H1 (cell line): ENCODE data around the gene NSUN7.

Experiments
- CEBPB ChIP-seq: IDR thresholded peaks from 2 replicates; pipeline ENCODE4 v1.6.1; 2012; ENCODE audit warnings: low read depth, low read length
- CHD2 ChIP-seq: IDR thresholded peaks from 2 replicates; pipeline ENCODE4 v1.6.1; 2012; ENCODE audit warnings: low read length, improper control_type of control experiment
- EP300 ChIP-seq, 2 experiments: IDR thresholded peaks; 1 replicate in 1 of 2; 2 replicates in 1 of 2; pipeline ENCODE4 v1.6.1; 2011 to 2012; ENCODE audit warnings: low read depth in 2 of 2, low read length in 2 of 2, mild to moderate bottlenecking in 2 of 2, borderline replicate concordance in 1 of 2, inconsistent platforms in 1 of 2, moderate library complexity in 1 of 2
- POLR2A ChIP-seq, 2 experiments: IDR thresholded peaks; 1 replicate in 1 of 2; 2 replicates in 1 of 2; pipeline ENCODE4 v1.6.1; 2011; ENCODE audit warnings: low read depth in 2 of 2, low read length in 2 of 2, mild to moderate bottlenecking in 2 of 2; ENCODE audit errors: control extremely low read depth in 1 of 2
- RXRA ChIP-seq: IDR thresholded peaks from 2 replicates; pipeline ENCODE4 v1.6.1; 2011; ENCODE audit warnings: low read depth, mild to moderate bottlenecking, low read length, moderate library complexity; ENCODE audit not compliant: insufficient read depth
- TF ChIP-seq, protein P1 (sequence below): IDR thresholded peaks from 2 replicates; pipeline ENCODE4 v1.6.1; 2012; ENCODE audit warnings: inconsistent platforms
- TF ChIP-seq, protein P2 (sequence below), 3 experiments: IDR thresholded peaks; 1 replicate in 2 of 3; 2 replicates in 1 of 3; pipeline versions ENCODE4 v1.5.1 to v1.6.1; 2011; ENCODE audit warnings: low read length in 3 of 3, mild to moderate bottlenecking in 3 of 3, inconsistent platforms in 2 of 3, low read depth in 1 of 3, moderate library complexity in 1 of 3; ENCODE audit not compliant: insufficient read depth in 1 of 3; ENCODE audit errors: control extremely low read depth in 1 of 3
- TF ChIP-seq, protein P3 (sequence below): IDR thresholded peaks from 2 replicates; pipeline ENCODE4 v1.6.1; 2011; ENCODE audit warnings: low read depth, mild to moderate bottlenecking, low read length; ENCODE audit not compliant: insufficient read depth

DNA sequence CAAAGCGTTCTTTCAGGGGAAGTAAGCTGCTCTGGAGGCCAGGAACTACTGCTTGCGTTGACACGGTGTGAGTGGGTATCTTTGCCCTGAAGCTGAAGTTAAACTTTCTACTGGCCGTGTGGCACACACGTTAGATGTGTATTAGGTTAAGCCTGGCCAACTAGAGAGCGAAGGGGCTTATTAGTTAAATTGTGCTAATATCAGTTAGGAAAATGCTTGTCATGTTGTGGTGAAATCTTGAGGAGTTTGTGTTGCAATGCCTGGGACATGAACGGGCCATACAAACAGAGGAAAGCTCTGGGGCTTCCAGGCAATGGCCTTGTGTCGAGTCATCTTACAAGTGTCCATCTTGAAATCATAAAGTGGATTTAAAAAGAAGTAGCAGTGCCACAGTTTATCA lies 62.6 kb downstream of the NSUN7 start:
- TF ChIP-seq CEBPB, result no peak
- TF ChIP-seq RXRA, result no peak
- TF ChIP-seq CHD2, result no peak
- TF ChIP-seq, protein P1, sequence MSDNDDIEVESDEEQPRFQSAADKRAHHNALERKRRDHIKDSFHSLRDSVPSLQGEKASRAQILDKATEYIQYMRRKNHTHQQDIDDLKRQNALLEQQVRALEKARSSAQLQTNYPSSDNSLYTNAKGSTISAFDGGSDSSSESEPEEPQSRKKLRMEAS, result no peak
- TF ChIP-seq, protein P2, sequence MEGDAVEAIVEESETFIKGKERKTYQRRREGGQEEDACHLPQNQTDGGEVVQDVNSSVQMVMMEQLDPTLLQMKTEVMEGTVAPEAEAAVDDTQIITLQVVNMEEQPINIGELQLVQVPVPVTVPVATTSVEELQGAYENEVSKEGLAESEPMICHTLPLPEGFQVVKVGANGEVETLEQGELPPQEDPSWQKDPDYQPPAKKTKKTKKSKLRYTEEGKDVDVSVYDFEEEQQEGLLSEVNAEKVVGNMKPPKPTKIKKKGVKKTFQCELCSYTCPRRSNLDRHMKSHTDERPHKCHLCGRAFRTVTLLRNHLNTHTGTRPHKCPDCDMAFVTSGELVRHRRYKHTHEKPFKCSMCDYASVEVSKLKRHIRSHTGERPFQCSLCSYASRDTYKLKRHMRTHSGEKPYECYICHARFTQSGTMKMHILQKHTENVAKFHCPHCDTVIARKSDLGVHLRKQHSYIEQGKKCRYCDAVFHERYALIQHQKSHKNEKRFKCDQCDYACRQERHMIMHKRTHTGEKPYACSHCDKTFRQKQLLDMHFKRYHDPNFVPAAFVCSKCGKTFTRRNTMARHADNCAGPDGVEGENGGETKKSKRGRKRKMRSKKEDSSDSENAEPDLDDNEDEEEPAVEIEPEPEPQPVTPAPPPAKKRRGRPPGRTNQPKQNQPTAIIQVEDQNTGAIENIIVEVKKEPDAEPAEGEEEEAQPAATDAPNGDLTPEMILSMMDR (IDR thresholded peaks at IDR 0.05; ENCODE audit: control extremely low read depth in 1 of 3, insufficient read depth in 1 of 3, low read depth in 1 of 3, low read length in 3 of 3), result no peak
- no peak for TF ChIP-seq POLR2A (IDR thresholded peaks at IDR 0.05; ENCODE audit: control extremely low read depth in 1 of 2, low read depth in 2 of 2, low read length in 2 of 2)
- no peak for TF ChIP-seq EP300 (IDR thresholded peaks at IDR 0.05; ENCODE audit: borderline replicate concordance in 1 of 2, low read depth in 2 of 2, low read length in 2 of 2)
- TF ChIP-seq, protein P3, sequence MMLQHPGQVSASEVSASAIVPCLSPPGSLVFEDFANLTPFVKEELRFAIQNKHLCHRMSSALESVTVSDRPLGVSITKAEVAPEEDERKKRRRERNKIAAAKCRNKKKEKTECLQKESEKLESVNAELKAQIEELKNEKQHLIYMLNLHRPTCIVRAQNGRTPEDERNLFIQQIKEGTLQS, result no peak
